GM23338 (cell line): ENCODE measurements around the gene ARRDC1. TPM values are rescaled to one million over a fixed set of nuclear protein-coding genes. Genes with fewer than 3 reads are reported as not detected.
A peak's percentile ranks its signal among the peaks of the same experiment; 100 is the strongest.

Source experiments
- ATAC-seq: fragments of 200-7000 bp; cut with Tn5 transposase; 3 replicates; pipeline ENCODE4 v1.9.1; 2020
- DNase-seq: peaks from one replicate; pipeline ENCODE4 v3.0.0-alpha.2; 2015; ENCODE audit warnings: low spot score
- H2AFZ ChIP-seq: fragments of 200-600 bp; sonication (generic); 2 replicates; pipeline ENCODE4 v1.8.0; 2016; ENCODE audit warnings: antibody characterized with exemption, mild to moderate bottlenecking, moderate library complexity
- H3F3A ChIP-seq: fragments of 200-600 bp; sonication (generic); replicated peaks from 2 replicates; pipeline ENCODE4 v1.8.0; 2017; ENCODE audit warnings: antibody characterized with exemption, mixed run types, low read depth
- H3K27ac ChIP-seq: fragments of 200-600 bp; sonication (generic); 2 replicates; pipeline ENCODE4 v1.6.1; 2016; ENCODE audit warnings: low read depth
- H3K27me3 ChIP-seq: fragments of 200-600 bp; sonication (generic); 2 replicates; pipeline ENCODE4 v1.8.0; 2016; ENCODE audit warnings: mild to moderate bottlenecking, mixed run types, moderate library complexity; ENCODE audit not compliant: insufficient read depth
- H3K36me3 ChIP-seq: fragments of 200-600 bp; sonication (generic); 2 replicates; pipeline ENCODE4 v1.8.0; 2016; ENCODE audit warnings: mild to moderate bottlenecking; ENCODE audit not compliant: insufficient read depth
- H3K4me1 ChIP-seq: fragments of 200-600 bp; sonication (generic); 2 replicates; pipeline ENCODE4 v1.8.0; 2016; ENCODE audit warnings: mild to moderate bottlenecking, moderate library complexity; ENCODE audit not compliant: insufficient read depth
- H3K4me2 ChIP-seq: fragments of 200-600 bp; sonication (generic); 2 replicates; pipeline ENCODE4 v1.7.1; 2017; ENCODE audit warnings: mixed run types
- H3K4me3 ChIP-seq: fragments of 200-600 bp; sonication (generic); 2 replicates; pipeline ENCODE4 v1.6.1; 2016; ENCODE audit warnings: mixed run types
- H3K79me2 ChIP-seq: fragments of 200-600 bp; sonication (generic); replicated peaks from 2 replicates; pipeline ENCODE4 v1.8.0; 2017; ENCODE audit warnings: mild to moderate bottlenecking; ENCODE audit not compliant: insufficient read depth
- H3K9me2 ChIP-seq: fragments of 200-600 bp; sonication (generic); 2 replicates; pipeline ENCODE4 v1.8.0; 2017; ENCODE audit not compliant: insufficient read depth
- H4K20me1 ChIP-seq: fragments of 200-600 bp; sonication (generic); replicated peaks from 2 replicates; pipeline ENCODE4 v1.8.0; 2017; ENCODE audit warnings: mild to moderate bottlenecking; ENCODE audit not compliant: insufficient read depth
- H3K27ac Mint-ChIP-seq: 2 replicates; pipeline ENCODE4 v1.8.0; 2020; ENCODE audit warnings: inconsistent platforms, mild to moderate bottlenecking, moderate library complexity, mixed read lengths
- H3K27me3 Mint-ChIP-seq: 3 replicates; pipeline ENCODE4 v1.8.0; 2022; ENCODE audit warnings: low read depth, mild to moderate bottlenecking, moderate library complexity, mixed read lengths, inconsistent platforms; ENCODE audit not compliant: insufficient read depth, poor library complexity
- H3K36me3 Mint-ChIP-seq: 3 replicates; pipeline ENCODE4 v1.8.0; 2021; ENCODE audit warnings: low read depth, mild to moderate bottlenecking, inconsistent platforms, moderate library complexity, mixed read lengths
- H3K4me1 Mint-ChIP-seq: 3 replicates; pipeline ENCODE4 v1.8.0; 2020; ENCODE audit warnings: mild to moderate bottlenecking, inconsistent platforms, mixed read lengths
- H3K4me3 Mint-ChIP-seq: 3 replicates; pipeline ENCODE4 v1.8.0; 2021; ENCODE audit warnings: moderate library complexity, mild to moderate bottlenecking, inconsistent platforms, mixed read lengths
- H3K9me3 Mint-ChIP-seq: 3 replicates; pipeline ENCODE4 v1.8.0; 2020; ENCODE audit warnings: moderate library complexity, mild to moderate bottlenecking, inconsistent platforms, mixed read lengths
- CREB1 ChIP-seq: fragments of 250-450 bp; sonication (Bioruptor Pico); IDR thresholded peaks from 2 replicates; pipeline ENCODE4 v1.5.0; 2020; ENCODE audit warnings: low read depth, mild to moderate bottlenecking, moderate library complexity
- CTCF ChIP-seq, 2 experiments: fragments of 200-600 bp in 1 of 2; sonication (generic) in 1 of 2; conservative IDR thresholded peaks; 2 replicates each; pipeline versions ENCODE4 v1.5.1 to v1.6.1; 2016 to 2017; ENCODE audit warnings: antibody characterized with exemption in 2 of 2, low read depth in 2 of 2, mild to moderate bottlenecking in 2 of 2, moderate library complexity in 1 of 2
- ETS1 ChIP-seq: IDR thresholded peaks from 2 replicates; pipeline ENCODE4 v1.6.1; 2016; ENCODE audit warnings: antibody characterized with exemption
- EZH2 ChIP-seq: fragments of 200-600 bp; sonication (generic); IDR thresholded peaks from one replicate; pipeline ENCODE4 v1.8.0; 2017; ENCODE audit warnings: antibody characterized with exemption, mild to moderate bottlenecking, low read depth; ENCODE audit not compliant: unreplicated experiment
- EZH2phosphoT487 ChIP-seq: fragments of 200-600 bp; sonication (generic); IDR thresholded peaks from one replicate; pipeline ENCODE4 v1.8.1; 2018; ENCODE audit warnings: antibody characterized with exemption; ENCODE audit not compliant: unreplicated experiment
- JUNB ChIP-seq: IDR thresholded peaks from one replicate; pipeline ENCODE4 v1.6.1; 2016; ENCODE audit warnings: antibody characterized with exemption; ENCODE audit not compliant: unreplicated experiment
- NANOG ChIP-seq: IDR thresholded peaks from 2 replicates; pipeline ENCODE4 v1.6.1; 2016; ENCODE audit warnings: antibody characterized with exemption, borderline replicate concordance
- POLR2AphosphoS5 ChIP-seq: IDR thresholded peaks from 2 replicates; pipeline ENCODE4 v1.6.1; 2016; ENCODE audit warnings: antibody characterized with exemption, low read depth
- REST ChIP-seq: IDR thresholded peaks from one replicate; pipeline ENCODE4 v1.6.1; 2018; ENCODE audit warnings: antibody characterized with exemption; ENCODE audit not compliant: unreplicated experiment
- STAT1 ChIP-seq: IDR thresholded peaks from one replicate; pipeline ENCODE4 v1.6.1; 2016; ENCODE audit warnings: antibody characterized with exemption; ENCODE audit not compliant: unreplicated experiment
- ZNF114 ChIP-seq: fragments of 250-450 bp; sonication (Bioruptor Pico); IDR thresholded peaks from 2 replicates; pipeline ENCODE4 v1.5.0; 2020; ENCODE audit warnings: mild to moderate bottlenecking, moderate library complexity
- ZNF331 ChIP-seq: fragments of 250-450 bp; sonication (Bioruptor Pico); IDR thresholded peaks from 2 replicates; pipeline ENCODE4 v1.5.0; 2020; ENCODE audit warnings: low read depth, mild to moderate bottlenecking, moderate library complexity
- ZNF462 ChIP-seq: fragments of 250-450 bp; sonication (Bioruptor Pico); IDR thresholded peaks from 2 replicates; pipeline ENCODE4 v1.5.0; 2020; ENCODE audit warnings: mild to moderate bottlenecking, moderate library complexity
- polyA plus RNA-seq: library from polyadenylated mRNA; unstranded; fragments of >200 nt; fragmentation: Nextera tagmentation; extraction: Ambion mirVana; gene quantifications from 2 replicates; pipeline ENCODE4 v1.2.1, GENCODE V29; 2016
- total RNA-seq: library from RNA; depleted of rRNA; stranded (reverse); fragments of >200 nt; shearing (Covaris generic); gene quantifications from 2 replicates; pipeline ENCODE4 v1.2.3, GENCODE V29; 2014

The ARRDC1 gene
- total and polyA plus RNA-seq, 2 experiments from 2014 or later = 36.6 to 63.8 TPM

- Histone ChIP-seq H4K20me1 (peaks cover 14% of the 10 kb centered on the region; the same call in 1 of the 2 replicates), H3K79me2 (peaks cover 17% of the 10 kb centered on the region), H3K27me3 (no peaks in the 10 kb centered on the region), H3F3A (0 out of 2 replicates have a peak, but pooled peaks cover 7% of the 10 kb centered on the region), H3K27ac (no peak within 1 kb of the TSS), H3K4me1 (peaks cover 9% of the 10 kb centered on the region), H3K4me3 (peak within 1 kb of the TSS; percentile 79), H2AFZ (peak within 1 kb of the TSS; percentile 94), H3K36me3 (peaks cover 11% of the 10 kb centered on the region), H3K9me2 (no peaks in the 10 kb centered on the region), H3K4me2 (peak within 1 kb of the TSS; percentile 91)
- peaks cover 33% of the 10 kb centered on the region for H3K36me3 Mint-ChIP-seq
- TF ChIP-seq CREB1 (CRISPR knock-in tag) = peak; percentile 90
- no peak for TF ChIP-seq JUNB
- no peak for TF ChIP-seq REST
- TF ChIP-seq NANOG = no peak
- TF ChIP-seq CTCF (conservative IDR thresholded peaks at IDR 0.05; ENCODE audit: low read depth in 2 of 2) = no peak
- TF ChIP-seq STAT1 = no peak
- TF ChIP-seq ETS1 = no peak
- no peak for TF ChIP-seq ZNF114 (CRISPR knock-in tag)
- no peak for TF ChIP-seq ZNF462 (CRISPR knock-in tag)
- TF ChIP-seq ZNF331 (CRISPR knock-in tag) = no peak
- TF ChIP-seq EZH2phosphoT487 = no peak
- peak; percentile 67 for TF ChIP-seq POLR2AphosphoS5
- TF ChIP-seq EZH2 = no peak
- H3K9me3 Mint-ChIP-seq = peaks cover 2% of the 10 kb centered on the region; the same call in 1 of the 3 replicates
- peaks cover 5% of the 10 kb centered on the region; the same call in 2 of the 3 replicates for H3K4me1 Mint-ChIP-seq
- H3K4me3 Mint-ChIP-seq = peak within 1 kb of the TSS; percentile 91
- DNase-seq = peak; percentile 93
- peak within 1 kb of the TSS; percentile 93 for H3K27ac Mint-ChIP-seq
- peaks cover 18% of the 10 kb centered on the region for H3K27me3 Mint-ChIP-seq
- peak; percentile 85 for ATAC-seq
Observed at GRCh38 chr9:137590469-137591383, 14.8 kb upstream of the ARRDC1 start, which contains the start of gene ZMYND19. Gene ZMYND19, minus strand, starts transcription at chr9:137590512. Its CDS starts 249 bp downstream, at chr9:137590263.
